ENCODE results near the gene ZNF230.

ZNF230 gene

DNA sequence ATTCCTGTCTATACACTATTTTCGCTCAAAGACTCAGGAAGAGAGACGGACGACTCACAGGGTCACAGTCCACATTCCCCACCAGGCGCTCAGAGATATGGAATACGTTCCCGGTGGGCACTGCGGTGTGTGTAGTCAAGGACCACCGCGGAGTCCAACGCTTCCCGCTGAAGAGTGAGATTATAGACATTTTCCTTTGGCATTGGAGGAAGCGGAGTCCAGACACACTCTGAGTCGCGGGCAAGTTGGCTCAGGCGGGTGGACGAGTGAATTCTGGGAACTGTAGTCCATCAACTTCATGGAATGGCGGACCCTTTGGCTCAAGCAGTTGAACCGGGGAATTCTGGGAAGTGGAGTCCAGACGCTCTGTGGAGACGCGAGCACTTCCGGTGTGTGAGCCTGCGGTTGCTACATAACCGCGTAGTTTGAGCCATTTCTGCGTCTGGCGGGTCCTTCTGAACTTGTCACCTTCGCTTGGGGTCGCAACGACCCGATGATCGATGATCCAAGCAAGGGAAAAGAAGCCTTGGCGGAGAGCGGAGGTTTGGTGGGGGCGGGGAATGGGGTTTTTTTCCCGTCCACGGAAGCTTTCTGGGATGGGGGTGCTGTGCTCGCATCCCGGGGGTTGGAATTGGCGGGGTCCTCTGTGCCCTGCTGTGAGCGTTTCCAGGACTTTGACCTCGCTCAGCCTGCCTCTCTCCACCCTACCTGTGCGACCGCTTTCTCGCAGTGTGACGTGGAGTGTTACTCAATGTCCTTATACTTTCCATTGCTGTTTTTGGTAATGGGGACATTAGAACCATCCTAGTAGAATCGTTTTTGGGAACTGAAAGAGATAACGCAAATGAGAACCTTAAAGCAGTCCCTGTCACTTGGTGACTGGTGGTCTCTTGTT, at the start of gene ZNF230:
Gene ZNF230, plus strand, starts transcription at position 392 of the 895 bp plus-strand sequence. CDS start 4,122 bp downstream, outside the sequence.
- peak; percentile 97 for FAIRE-seq

DNA sequence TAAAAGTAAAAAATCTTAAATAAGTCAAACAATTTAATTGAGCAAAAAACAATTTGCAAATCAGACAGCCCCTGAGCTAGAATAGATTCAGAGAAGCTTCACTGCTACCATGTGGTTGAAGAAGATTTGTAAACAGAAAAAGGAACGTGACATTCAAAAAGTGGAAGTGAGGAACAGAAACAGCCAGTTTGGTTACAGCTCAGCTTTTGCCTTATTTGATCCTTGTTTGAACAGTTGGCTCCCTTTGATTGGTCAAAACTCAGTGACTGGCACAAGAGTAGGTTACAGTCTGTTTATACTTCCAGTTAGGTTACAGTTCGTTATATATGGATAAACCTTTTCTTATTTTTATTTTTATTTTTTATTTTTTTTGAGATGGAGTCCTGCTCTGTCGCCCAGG, 45.9 kb upstream of the ZNF230 start:
- FAIRE-seq: no peak

DNA sequence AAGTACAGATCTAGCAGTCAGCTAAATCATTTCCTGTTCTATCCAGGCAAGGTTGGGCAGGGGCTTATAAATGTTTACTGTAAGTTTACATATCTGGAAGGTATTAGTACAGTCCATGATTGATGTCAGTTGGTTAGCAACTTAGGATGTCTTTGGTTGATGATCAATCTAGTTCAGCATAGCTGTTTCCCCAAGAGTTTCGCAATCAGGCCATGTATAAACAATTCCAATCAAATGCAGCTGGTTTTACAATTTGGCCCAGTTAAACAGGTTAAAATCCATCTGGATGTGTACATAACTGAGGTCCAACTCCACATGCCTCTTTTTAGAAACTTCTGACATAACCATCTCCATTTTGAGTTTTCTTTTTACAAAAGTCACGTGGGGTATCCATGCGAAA, 44.9 kb upstream of the ZNF230 start:
- no peak for FAIRE-seq

DNA sequence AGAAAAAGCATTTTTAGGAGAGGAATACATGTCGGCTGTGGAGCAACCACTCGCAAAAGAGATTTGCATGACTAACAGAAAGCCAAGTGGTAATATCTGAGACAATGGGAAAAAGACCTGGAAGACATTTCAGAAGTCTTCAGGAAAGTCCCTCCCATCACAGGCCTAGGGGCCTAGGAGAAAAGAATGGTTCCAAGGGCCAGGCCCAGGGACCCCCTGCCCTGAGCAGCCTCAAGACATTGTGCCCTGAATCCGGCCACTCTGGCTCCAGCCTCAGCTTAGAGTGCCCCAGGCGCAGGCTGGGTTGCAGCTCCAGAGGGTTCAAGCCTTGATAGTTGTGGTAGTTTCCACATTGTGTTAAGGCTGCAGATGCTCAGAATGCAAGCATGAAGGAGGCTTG, 42.3 kb upstream of the ZNF230 start:
- no peak for FAIRE-seq

DNA sequence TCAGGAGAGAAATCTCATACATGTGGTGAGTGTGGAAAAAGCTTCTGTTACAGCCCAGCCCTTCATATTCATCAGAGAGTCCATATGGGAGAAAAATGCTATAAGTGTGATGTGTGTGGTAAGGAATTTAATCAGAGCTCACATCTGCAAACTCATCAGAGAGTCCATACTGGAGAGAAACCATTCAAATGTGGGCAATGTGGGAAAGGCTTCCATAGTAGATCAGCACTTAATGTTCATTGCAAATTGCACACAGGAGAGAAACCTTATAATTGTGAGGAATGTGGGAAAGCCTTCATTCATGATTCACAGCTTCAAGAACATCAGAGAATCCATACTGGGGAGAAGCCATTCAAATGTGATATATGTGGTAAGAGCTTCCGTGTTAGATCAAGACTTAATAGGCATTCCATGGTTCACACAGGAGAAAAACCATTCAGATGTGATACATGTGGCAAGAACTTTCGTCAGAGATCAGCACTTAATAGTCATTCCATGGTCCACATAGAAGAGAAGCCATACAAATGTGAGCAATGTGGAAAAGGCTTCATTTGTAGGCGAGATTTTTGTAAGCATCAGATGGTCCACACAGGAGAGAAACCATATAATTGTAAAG, 36.6 kb upstream of the ZNF230 start:
- no peak for FAIRE-seq

DNA sequence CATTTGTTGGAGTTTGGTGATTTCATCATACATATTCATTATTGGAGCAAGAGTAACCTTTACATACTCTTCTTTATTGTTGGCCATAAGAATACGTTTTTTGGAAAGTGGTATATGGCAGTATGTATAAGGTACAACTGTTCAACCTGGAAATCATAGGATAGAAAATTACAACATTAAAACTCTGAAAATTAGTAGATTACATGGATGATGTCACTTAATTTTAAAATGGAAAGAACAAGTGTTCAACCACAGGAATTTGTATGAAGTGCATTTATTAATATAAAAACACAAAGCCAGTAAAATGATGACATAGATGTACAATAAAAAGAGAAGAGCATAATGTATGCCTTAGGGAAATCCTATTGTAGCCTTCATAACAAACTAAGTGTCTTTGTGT, 26.0 kb upstream of the ZNF230 start:
- FAIRE-seq: no peak

DNA sequence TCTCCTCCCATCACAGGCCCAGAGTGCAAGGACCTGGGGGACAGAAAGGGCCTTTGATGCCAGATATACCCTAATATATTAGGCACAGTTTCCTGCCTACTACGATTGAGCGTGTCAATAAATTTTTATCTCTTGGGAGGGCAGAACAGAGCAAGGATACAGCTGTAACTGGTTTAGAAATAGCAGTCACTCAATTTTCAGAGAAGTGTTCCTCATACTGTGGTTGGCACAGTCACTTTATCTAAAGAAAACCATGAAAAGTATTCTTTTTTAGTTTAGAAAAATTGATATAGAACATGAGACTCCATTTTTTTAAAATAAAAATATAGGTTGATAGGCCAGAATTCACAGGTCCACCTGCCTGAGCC, 19.2 kb upstream of the ZNF230 start:
- no peak for FAIRE-seq

DNA sequence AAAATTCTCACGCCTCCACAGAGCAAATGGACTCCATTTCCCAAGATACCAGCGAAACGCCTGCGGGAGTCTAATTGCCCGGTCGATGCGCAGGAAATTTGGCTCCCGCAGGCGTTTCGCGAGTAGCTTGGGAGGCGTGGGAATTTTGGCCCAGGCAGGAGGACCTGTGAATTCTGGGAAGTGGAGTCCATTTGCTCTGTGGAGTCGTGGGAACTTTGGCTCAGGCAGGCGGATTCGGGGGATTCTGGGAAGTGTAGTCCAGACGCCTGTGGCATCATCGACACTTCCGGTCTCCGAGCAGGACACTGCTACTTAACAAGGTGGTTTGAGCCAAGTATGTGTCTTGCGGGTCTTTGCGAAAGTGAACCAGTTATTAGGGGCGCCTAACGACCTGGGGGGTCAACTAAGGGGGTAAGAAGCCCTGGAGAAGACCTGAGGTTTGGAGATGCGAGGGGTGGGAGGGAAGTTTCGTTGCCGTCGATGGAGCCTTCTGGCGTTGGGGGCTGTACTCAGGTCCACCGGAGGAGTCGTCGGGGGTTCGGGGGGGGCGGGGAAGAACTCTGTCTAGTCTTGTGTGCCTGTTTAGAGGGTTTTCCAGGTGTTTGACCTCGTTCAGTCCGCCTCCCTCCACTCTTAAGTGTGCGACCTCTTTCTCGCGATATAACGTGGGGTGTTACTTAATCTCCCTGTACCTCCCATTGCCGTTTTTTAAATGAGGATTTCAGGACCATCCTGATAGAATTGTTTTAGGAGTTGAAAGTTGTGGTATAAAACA, 18.7 kb upstream of the ZNF230 start, which contains the start of gene ZNF155:
Gene ZNF155, plus strand, starts transcription at position 277 of the 775 bp plus-strand sequence. CDS start 4,356 bp downstream, outside the sequence.
- no peak for FAIRE-seq

DNA sequence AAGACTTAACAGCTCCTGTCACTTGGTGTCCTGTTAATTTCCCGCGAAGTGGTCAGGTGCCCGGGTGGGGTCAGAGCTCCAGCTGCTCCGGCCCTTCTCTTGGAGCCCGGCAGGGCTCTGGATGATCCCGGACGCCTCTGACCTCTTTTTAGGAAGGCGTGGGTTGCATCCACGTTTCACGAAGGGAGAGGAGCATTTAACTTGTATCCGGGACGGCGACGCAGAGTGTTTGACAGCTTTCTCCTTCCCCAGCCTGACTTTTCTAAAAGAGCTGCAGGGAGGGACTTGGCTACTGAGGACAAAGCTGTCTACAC, 18.1 kb upstream of the ZNF230 start:
- FAIRE-seq: no peak

DNA sequence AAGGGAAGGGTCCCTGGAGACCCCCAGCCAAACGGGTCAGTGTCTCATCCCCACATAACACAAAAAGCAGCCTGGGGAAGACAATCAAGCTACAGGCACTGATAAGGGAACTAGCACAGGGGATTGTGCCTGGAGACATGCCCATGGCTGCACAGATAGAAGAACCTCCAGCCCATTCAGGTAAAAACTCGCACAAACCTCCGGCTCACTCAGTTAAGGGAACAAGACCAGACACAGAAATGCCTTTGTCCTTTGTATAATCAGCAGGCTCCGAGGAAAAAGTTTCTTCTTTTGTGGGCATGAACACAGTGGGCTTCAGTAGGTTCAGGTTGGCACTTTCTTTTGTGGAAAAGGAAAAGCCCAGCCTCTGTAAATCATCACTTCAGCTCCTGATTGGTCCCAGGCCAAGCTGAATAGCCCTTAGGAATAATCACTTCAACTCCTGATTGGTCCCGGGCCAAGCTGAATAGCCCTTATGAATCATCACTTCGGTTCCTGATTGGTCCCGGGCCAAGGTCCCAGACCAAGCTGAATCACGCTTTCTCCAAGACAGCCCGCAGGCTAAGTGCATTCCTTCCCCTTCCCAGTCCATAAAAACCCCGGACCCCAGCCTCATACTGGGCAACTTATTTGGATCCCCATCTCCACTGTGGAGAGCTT, 5.0 kb upstream of the ZNF230 start:
- FAIRE-seq: no peak

DNA sequence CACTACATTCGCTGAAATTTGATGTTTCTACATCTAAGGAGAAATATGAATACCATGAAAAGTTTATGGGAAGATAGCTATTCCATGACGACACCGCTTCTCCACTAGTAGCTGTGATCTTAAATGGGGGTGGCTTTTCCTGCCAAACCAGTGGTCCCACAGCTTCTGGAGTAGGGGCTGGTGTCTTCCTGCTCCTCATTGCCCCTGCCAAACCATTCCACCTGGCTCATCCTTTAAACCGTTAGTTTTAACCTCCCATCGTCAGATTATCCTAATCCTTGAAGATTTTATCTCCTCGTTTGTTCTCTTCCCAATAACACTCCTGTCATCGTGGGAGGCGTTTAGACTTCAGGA, 568 bp upstream of the ZNF230 start:
- no peak for FAIRE-seq

DNA sequence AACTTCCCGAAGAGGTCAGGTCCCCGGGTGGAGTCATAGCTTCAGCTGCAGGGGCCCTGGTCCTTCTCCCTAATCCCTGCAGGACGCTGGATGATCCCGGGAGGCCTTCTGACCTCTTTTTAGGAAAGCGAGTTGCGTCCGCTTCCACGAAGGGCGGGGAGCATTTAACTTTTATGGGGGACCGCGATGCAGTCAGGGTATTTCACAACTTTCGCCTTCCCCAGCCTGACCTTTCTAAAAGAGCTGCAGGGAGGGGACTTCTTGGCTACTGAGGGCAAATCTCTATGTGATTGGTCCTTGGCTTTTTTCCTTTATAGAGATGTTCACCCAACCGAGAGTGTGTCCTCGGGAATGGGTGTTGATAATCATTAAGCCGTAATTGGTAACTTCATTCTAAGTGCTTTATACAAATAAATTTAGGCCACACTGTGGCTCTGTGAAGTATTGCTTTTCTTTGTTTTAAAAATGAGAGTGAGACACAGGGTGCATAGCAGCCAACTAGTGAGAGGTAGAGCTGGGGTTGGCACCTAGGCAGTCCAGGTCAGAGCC, 778 bp downstream of the ZNF230 start:
- no peak for FAIRE-seq

DNA sequence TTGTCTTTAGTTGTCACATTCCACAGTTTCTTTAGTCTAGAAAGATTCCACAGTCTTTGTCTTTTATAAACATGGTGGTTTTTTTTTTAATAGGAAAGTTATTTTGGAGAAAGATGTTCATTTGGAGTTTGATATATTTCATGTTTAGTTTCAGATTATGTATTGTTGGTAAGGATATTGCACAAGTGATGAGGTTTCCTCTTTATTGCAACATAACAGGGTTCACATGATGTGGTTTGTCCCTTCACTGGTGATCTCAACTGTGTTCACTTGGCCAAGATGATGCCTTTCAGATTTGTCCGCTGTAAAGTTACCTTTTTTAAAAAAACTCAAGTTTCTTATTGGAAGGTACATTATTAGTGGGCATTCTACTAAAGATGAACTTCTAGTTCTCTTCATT, 3.2 kb downstream of the ZNF230 start:
- no peak for FAIRE-seq

DNA sequence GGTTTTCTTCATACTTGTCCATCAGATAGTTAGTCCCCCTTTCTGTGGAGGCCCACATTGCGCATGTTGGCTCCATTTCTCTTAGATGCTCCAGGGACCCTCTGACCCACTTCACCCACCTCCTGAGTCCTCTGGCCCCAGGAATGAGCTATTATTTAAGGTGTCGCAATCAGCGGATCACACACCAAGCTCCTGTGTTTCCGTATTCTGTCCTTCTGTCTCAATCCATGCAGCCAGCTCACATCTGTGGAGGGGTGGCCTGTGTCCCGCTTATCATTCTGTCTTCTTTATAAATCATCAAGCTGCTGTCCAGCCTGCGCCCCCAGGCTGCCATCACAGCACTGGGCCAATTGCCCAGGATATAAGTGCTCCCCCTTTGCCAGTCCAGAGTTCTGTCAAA, 4.7 kb downstream of the ZNF230 start:
- FAIRE-seq: no peak

DNA sequence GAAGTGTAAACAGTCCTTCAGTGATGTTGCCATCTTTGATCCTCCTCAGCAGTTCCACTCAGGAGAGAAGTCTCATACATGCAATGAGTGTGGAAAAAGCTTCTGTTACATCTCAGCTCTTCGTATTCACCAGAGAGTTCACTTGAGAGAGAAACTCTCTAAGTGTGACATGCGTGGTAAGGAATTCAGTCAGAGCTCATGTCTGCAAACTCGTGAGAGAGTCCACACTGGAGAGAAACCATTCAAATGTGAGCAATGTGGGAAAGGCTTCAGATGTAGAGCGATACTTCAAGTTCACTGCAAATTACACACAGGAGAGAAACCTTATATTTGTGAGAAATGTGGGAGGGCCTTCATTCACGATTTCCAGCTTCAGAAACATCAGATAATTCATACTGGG, 7.7 kb downstream of the ZNF230 start:
- no peak for FAIRE-seq

DNA sequence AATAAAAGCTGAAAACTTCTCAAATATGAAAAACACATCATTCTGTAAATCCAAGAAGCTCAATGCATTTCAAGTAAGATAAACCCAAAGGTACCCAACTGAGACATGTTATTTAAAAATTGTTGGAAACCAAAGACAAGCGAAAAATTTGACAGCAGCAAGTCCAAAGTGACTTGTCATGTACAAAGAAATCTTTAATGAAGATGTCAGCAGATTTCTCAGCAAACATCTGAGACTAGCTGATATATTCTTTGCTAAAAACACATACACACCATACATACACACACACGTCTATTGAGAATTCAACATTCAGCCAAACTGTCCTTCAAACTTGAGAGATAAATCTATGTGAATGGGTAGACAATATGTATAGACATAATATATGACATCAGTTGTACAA, 16.7 kb downstream of the ZNF230 start:
- no peak for FAIRE-seq

DNA sequence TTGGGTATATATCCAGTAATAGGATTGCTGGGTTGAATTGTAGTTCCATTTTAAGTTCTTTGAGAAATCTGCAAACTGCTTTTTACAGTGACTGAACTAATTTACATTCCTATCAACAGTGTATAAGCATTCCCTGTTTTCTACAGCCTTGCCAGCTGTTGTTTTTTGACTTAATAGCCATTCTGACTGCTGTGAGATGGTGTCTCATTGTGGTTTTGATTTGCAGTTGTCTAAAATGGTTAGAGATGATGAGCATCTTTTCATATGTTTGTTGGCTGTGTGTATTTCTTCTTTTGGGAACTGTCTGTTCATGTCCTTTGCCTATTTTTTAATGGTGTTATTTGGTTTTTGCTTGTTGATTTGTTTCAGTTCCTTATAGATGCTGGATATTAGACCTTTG, 18.5 kb downstream of the ZNF230 start:
- no peak for FAIRE-seq

DNA sequence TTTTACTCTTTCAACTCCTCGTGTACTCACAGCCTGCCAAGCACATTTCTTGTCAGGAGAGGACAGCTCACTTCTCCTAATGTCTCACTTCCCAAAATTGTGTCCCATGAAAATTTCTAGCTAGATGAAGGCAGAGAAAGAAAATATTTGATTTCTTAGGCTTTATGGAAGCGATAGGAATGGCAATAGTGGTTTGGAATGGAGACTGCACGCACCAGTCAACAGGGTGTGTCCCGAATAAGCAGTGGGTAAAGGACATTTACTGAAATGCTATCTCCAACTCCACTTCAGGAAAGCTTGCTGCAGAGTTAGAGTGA, 22.1 kb downstream of the ZNF230 start:
- no peak for FAIRE-seq

DNA sequence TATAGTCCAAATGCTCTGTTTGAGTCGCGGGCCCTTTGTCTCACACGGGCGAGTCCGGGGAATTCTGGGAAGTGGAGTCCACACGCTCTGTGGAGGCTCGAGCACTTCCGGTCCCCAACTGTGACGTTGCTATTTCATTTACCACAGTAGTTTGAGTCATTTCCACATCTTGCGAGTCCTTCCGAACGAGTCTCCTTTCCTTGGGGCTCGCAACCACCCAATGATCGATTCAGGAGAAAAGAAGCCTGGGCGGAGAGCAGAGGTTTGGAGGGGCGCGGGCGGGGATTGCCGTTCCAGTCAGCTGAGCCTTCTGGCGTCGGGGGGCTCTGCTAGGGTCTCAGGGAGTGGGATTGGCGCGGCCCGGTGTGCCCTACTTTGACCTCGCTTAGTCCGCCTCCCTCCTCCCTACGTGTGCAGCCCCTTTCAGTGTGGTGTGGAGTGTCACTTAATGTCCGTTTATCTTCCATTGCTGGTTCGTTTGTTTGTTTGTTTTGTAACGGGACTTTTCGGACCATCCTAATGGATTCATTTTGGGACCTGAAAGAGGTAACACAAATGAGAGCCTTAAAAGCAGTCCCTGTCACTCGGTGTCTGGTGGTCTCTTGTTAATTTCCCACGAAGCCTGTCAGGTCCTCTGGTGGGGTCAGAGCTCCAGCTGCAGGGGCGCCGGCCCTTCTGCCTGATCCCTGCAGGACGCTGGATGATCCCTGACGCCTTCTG, 22.6 kb downstream of the ZNF230 start, which contains the start of gene ZNF222:
Gene ZNF222, plus strand, starts transcription at position 163 of the 720 bp plus-strand sequence. Its CDS starts 58 bp downstream, at position 221.
- FAIRE-seq: no peak

DNA sequence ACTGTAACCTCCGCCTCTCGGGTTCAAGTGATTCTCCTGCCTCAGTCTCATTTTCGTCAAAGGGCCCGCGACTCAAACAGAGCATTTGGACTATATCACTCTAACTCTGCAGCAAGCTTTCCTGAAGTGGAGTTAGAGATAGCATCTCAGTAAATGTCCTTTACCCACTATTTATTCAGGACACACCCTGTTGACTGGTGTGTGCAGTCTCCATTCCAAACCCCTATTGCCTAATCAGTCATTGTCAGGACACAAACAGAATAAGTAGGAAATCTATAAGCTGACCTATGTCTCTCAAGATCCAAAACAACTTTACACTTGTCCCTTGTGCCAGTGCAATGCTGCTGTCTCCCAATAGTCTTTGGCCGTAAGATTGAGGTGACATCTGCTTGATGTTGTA, 23.9 kb downstream of the ZNF230 start:
- FAIRE-seq: no peak

DNA sequence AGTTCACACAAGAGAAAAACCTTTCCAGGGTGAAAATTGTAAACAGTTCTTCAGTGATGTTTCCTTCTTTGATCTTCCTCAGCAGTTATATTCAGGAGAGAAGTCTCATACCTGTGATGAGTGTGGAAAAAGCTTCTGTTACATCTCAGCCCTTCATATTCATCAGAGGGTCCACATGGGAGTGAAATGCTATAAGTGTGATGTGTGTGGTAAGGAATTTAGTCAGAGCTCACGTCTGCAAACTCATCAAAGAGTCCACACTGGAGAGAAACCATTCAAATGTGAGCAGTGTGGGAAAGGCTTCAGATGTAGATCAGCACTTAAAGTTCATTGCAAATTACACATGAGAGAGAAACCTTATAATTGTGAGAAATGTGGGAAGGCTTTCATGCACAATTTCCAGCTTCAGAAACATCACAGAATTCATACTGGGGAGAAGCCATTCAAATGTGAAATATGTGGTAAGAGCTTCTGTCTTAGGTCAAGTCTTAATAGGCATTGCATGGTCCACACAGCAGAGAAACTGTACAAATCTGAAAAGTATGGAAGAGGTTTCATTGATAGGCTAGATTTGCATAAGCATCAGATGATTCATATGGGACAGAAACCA, 29.3 kb downstream of the ZNF230 start:
- FAIRE-seq: no peak

DNA sequence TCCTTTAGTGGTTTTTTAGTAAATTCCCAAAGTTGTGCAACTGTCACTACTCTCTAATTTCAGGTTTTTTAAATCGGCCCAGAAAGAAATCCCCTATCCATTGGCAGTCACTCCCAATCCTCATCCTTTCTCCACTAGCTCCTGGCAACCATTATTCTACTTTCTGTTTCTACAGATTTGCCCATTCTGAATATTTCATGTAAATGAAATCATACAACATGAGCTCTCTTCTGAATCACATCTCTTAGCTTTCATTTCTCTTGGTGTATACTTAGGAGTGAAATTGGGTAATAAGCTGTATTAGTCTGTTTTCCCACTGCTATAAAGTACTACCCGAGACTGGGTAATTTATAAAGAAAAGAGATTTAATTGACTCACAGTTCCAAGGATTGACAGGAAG, 39.4 kb downstream of the ZNF230 start:
- FAIRE-seq: no peak

Data from G401.6 (cell line).